Skeletal muscle tissue (tissue), 4 donors: ENCODE data around the gene ACSF3. TPM values are rescaled to one million over a fixed set of nuclear protein-coding genes. Genes with fewer than 3 reads are reported as not detected.

Experiments
- H3K27ac ChIP-seq: one replicate; pipeline ENCODE4 v1.7.0; 2013; ENCODE audit warnings: mild to moderate bottlenecking, low read depth, low read length, inconsistent platforms
- H3K27me3 ChIP-seq, 3 donors: one replicate each; pipeline ENCODE4 v1.7.0; 2013; ENCODE audit warnings: low read length in 3 of 3; ENCODE audit not compliant: control insufficient read depth in 3 of 3, insufficient read depth in 3 of 3
- H3K36me3 ChIP-seq, 3 donors: one replicate each; pipeline ENCODE4 v1.7.0; 2013; ENCODE audit warnings: low read length in 3 of 3; ENCODE audit not compliant: control insufficient read depth in 3 of 3, insufficient read depth in 3 of 3
- H3K4me1 ChIP-seq, 3 donors: one replicate each; pipeline ENCODE4 v1.7.0; 2013; ENCODE audit warnings: low read length in 3 of 3, mild to moderate bottlenecking in 3 of 3; ENCODE audit not compliant: control insufficient read depth in 3 of 3, insufficient read depth in 3 of 3
- H3K4me3 ChIP-seq, 3 donors: one replicate each; pipeline ENCODE4 v1.7.0; 2013; ENCODE audit warnings: low read length in 3 of 3
- H3K9ac ChIP-seq, 3 donors: one replicate each; pipeline ENCODE4 v1.7.0; 2013; ENCODE audit warnings: low read length in 3 of 3, mild to moderate bottlenecking in 3 of 3, moderate library complexity in 2 of 3, low read depth in 1 of 3
- H3K9me3 ChIP-seq, 3 donors: one replicate each; pipeline ENCODE4 v1.7.0; 2013; ENCODE audit warnings: low read length in 3 of 3; ENCODE audit not compliant: control insufficient read depth in 3 of 3
- total RNA-seq: library from RNA; depleted of rRNA; stranded (reverse); fragments of >200 nt; gene quantifications from one replicate; pipeline ENCODE4 v1.2.3, GENCODE V29; 2014
- donor health status: Osteomylitis.

The ACSF3 gene
- total RNA-seq, 1 donor from 2014 or later, result 12.5 TPM

DNA sequence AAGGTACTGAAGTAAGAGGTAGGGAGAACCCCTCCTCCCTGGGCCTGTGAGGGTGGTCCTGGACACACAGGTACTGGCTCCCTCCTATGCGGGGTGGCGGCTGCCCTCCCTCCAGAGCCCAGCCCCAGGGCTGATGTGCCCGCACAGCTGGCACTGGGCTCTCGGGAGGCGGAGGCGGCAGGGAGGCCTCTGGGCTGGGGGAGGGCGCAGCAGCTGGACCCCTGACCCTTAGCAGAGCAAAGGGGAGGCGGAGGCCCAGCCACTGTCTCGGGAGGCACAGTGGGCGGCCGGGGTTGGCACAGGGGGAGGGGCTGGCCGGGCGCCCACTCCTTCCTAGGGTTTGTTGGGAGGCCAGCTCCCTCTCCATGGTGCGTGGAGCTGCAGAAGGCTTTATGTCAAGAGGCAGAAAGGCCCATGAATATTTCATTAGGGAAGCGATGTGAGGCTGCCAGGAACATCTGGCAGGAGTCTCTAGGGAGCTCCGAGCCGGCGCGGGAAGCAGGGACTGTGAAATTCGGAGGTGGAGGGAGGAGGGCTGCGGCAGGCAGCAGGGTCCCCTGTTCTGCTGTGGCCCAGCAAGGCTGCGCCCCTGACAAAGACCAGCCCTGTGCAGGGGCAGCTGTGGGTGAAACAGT, 44.1 kb upstream of the ACSF3 start:
- Histone ChIP-seq H3K4me1 (peaks cover 0 to 9% (median 0%) of the 10 kb centered on the region in 3 donors), H3K36me3 (no peaks in the 10 kb centered on the region), H3K9me3 (peaks cover 0 to 2% (median 0%) of the 10 kb centered on the region in 3 donors), H3K27me3 (peaks cover 81 to 88% (median 83%) of the 10 kb centered on the region in 3 donors), H3K9ac (no peak overlapping the region), H3K27ac (no peak overlapping the region), H3K4me3 (no peak overlapping the region)

DNA sequence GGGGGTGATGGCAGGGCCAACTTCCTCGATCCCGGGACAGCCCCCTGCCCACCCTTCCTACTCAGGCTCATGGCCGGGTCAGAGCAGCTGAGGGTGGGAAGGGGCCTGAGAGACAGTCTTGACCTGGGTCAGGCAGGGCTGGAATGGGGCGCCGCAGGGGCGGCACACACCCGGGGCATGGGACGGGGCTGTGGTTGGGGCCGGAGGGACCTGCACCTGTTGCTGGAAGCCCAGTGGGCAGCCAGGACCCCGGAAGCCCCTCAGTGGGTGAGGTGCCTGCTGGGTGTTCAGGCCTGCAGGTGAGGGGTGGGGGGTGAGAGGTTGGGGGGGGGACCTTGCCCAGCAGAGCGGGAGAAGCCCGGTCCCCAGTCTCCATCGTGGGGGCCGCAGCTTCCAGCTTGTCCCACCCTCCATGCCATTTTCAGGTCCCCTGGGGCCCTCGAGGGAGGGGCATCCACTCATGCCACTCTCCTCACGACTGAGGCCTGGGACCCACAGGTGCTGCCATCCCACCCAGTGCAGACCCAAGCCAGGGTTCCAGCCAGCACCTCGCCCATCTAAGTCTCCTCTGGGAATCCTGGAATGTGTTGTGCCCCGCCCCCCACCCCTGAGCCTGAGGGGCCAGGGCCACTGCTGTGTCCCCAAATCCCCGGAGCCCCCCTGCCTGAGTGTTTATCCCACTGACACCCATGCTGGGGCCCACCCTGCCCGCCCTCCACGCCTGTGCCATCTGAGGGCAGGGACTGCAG, 43.4 kb upstream of the ACSF3 start:
- no peak overlapping the region for H3K9ac ChIP-seq
- no peaks in the 10 kb centered on the region for H3K36me3 ChIP-seq
- peaks cover 0 to 9% (median 0%) of the 10 kb centered on the region in 3 donors for H3K4me1 ChIP-seq
- no peak overlapping the region for H3K4me3 ChIP-seq
- peaks cover 79 to 86% (median 83%) of the 10 kb centered on the region in 3 donors for H3K27me3 ChIP-seq
- no peak overlapping the region for H3K27ac ChIP-seq
- H3K9me3 ChIP-seq, result peaks cover 0 to 2% (median 0%) of the 10 kb centered on the region in 3 donors

DNA sequence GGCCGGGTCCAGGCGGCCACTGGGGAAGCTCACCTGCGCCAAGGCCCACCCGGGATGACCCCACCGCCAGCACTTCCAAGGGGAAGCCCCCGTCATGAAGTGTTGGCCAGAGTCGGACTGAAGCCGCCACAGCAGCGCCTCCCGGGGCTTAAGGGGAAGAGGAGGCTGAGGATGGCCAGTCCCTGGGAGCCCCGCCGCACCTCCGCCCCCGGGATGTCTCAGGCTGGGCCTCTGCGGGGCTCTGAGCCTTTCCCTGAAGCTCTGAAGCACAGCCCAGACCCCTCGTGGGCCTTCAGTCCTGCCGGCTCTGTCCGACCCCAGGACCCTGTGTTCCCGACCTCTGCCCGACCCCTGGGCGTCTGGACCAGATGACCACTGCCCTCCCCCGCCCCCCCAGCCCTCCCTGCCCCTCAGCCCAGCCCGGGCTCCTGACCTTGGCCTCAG, 42.8 kb upstream of the ACSF3 start:
- Histone ChIP-seq H3K4me1 (peaks cover 0 to 9% (median 0%) of the 10 kb centered on the region in 3 donors), H3K4me3 (no peak overlapping the region), H3K36me3 (no peaks in the 10 kb centered on the region), H3K9ac (no peak overlapping the region), H3K27me3 (peaks cover 76 to 86% (median 85%) of the 10 kb centered on the region in 3 donors), H3K27ac (no peak overlapping the region), H3K9me3 (peaks cover 0 to under 1% (median 0%) of the 10 kb centered on the region in 3 donors)

DNA sequence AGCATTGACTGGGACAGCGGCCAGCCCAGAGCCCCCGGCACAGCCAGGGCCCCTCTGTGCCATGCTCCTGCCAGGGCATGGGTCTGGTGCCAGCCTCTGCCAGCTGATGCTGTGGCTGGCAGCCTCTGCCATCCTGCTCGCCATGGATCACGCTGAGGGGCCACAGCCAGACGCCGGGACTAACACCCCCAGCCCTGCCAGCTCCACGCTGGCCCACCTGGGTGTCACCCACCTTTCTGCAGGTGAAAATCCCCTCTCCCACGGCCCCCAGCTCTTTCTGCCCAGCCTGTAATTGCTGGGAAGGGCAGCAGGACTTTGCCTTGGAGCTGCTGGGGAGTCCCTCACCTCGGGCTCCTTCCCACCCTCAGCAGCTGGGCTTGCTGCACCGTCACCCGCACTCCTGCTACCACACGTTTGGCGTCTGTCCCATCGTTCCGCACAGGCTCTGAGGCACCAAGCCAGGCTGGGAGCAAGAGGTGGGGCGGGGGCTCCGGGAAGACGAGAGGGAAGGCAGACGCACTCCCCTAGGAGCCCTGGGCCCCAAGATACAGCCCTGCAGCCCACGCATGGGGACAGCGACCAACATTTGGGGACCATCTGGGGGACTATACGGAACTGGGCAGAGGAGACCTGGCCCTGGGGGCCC, 42.0 kb upstream of the ACSF3 start:
- H3K4me1 ChIP-seq, result peaks cover 0 to 9% (median 0%) of the 10 kb centered on the region in 3 donors

DNA sequence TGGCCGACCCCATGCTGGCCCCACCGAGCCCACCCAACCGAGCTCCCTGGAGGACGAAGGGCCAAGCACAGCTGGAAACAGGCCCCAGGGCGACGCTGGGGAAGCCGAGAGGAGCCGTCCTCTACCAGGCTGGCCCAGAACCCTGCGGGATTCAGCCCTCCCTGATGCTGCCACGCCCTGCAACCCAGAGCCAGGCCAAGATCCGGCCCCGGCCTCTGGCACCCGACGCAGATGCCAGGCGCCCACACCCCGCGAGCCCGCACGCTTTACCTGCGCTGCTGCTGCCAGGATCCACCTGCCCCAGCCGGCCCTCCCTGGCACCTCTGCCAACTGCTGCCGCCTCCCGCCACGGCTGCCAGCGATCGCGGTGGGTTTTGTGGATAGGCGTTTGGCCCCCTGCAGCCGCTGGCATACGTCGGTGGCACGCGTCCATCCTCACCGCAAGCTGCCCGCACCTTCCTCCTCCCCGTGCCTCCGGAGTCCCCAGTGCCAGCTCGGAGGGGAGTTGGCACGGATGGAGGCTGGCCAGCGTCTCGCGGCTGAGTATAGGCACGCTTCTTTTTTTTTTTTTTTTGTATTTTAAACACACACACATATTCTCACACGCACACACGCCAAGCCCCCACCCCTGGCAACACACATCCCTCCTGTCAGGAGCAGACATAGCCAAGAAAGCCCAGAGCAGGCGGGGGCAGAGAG, 41.3 kb upstream of the ACSF3 start:
- no peaks in the 10 kb centered on the region for H3K9me3 ChIP-seq
- peak overlapping the region in 1 of 3 donors; percentile 25 for H3K9ac ChIP-seq
- peaks cover 77 to 87% (median 84%) of the 10 kb centered on the region in 3 donors for H3K27me3 ChIP-seq
- H3K4me3 ChIP-seq, result peak overlapping the region in 1 of 3 donors; percentile 29
- H3K4me1 ChIP-seq, result peaks cover 0 to 9% (median 0%) of the 10 kb centered on the region in 3 donors
- no peaks in the 10 kb centered on the region for H3K36me3 ChIP-seq
- H3K27ac ChIP-seq, result no peak overlapping the region

More for the DNA sequence above, 42.0 kb upstream of the ACSF3 start:
- H3K27me3 ChIP-seq, result peaks cover 76 to 87% (median 86%) of the 10 kb centered on the region in 3 donors
- no peak overlapping the region for H3K27ac ChIP-seq
- H3K9ac ChIP-seq, result no peak overlapping the region
- no peaks in the 10 kb centered on the region for H3K9me3 ChIP-seq
- no peaks in the 10 kb centered on the region for H3K36me3 ChIP-seq
- H3K4me3 ChIP-seq, result no peak overlapping the region

DNA sequence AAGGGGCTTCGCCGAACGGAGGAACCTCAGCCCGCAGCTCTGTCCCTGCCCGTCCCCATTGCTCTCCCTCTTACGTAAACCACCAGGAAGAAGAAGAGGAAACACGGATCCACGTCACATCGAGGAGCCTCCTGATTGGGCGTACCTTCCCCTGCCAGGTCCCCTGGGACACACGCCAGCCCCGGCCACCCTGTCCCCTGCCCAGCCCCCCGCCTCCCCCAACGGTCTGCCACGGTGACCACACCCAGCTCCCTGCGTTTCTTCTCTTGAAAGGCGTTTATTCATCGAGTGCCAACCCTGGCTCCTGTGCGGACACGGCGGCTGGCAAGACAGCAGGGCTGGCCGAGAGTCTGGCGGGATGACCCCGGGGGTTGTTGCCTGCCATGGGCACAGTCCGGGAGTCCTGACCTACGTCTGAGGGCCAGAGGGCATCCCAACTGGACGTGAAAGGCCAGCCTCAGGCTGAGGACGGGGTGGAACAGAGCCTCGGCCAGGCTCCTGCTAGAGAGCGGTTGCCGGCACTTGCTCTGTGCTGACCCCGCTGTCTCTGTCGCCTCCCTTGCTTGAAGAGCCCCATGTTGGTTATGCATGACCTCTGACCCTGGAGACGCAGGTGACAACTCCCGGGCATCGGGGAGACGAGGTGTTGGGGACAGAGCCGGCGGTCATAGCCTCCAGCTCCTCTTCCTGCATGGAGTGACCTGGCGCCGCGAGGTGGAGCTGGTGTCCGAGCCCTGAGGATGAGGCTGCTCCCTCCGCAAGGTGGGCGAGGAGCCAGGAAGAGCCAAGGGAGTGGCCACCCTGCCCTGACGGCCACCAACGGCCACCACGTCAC, 40.5 kb upstream of the ACSF3 start:
- peak overlapping the region in 1 of 3 donors; percentile 29 for H3K4me3 ChIP-seq
- H3K9ac ChIP-seq, result peak overlapping the region in 1 of 3 donors; percentile 25
- no peaks in the 10 kb centered on the region for H3K36me3 ChIP-seq
- H3K4me1 ChIP-seq, result peaks cover 0 to 9% (median 0%) of the 10 kb centered on the region in 3 donors
- H3K9me3 ChIP-seq, result no peaks in the 10 kb centered on the region
- peaks cover 77 to 87% (median 83%) of the 10 kb centered on the region in 3 donors for H3K27me3 ChIP-seq
- H3K27ac ChIP-seq, result no peak overlapping the region

DNA sequence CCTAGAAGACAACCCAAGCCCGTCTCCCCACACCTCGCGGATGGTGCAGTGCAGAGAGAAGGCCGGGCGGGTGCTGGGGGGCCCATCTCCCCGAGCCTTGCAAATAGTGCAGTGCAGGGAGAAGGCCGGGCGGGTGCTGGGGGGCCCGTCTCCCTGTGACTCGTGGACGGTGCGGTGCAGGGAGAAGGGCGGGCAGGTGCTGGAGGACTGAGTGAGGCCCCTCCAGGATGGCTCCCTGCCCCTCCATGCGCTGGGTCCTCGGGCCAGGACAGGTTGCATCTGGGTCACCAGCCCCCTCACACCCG, 40.0 kb upstream of the ACSF3 start:
- Histone ChIP-seq H3K27me3 (peaks cover 76 to 88% (median 82%) of the 10 kb centered on the region in 3 donors), H3K9ac (no peak overlapping the region), H3K4me3 (no peak overlapping the region), H3K4me1 (peaks cover 0 to 9% (median 0%) of the 10 kb centered on the region in 3 donors), H3K36me3 (no peaks in the 10 kb centered on the region), H3K27ac (no peak overlapping the region), H3K9me3 (no peaks in the 10 kb centered on the region)

DNA sequence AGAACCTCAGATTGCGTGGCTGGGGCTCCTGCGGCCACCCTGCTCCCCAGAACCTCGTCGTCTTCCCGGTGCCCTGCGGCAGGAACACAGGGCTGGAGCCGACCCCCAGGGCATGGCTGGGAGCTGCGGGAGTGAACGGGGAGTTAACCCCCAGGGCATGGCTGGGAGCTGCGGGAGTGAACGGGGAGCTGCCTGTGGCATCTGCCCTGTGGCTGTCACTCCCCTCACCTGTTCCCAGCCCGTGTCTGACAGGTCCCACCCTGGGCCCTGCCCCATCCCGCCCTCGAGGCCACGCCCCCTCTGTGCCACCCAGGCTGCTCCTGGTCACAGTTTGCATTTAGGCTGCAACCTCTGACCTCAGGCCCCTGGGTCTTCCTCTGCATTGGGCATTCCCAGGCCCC, 39.4 kb upstream of the ACSF3 start:
- H3K27me3 ChIP-seq, result peaks cover 71 to 82% (median 79%) of the 10 kb centered on the region in 3 donors

DNA sequence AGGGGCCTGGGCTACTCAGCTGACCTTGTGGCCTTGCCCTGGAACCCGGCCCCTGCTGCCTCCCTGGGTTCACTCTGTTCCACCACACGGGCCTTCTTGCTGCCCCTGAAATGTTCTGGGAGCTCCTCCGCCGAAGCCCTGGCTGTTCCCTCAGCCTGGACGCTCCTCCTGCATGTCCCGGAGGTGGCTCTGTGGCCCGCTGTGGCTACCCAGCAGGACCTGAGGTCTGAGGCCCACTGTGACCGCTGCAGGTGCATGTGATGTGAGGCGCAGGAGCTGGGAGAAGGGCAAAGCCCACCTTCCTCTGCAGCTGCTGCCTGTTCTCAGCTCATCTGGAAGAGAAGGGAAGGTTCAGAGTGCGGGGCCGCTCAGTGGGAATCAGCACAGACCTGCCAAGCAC, 38.9 kb upstream of the ACSF3 start:
- Histone ChIP-seq H3K9me3 (no peaks in the 10 kb centered on the region), H3K9ac (no peak overlapping the region), H3K36me3 (no peaks in the 10 kb centered on the region), H3K27ac (no peak overlapping the region), H3K4me1 (peaks cover 0 to 9% (median 0%) of the 10 kb centered on the region in 3 donors), H3K4me3 (no peak overlapping the region), H3K27me3 (peaks cover 66 to 78% (median 75%) of the 10 kb centered on the region in 3 donors)

More for the DNA sequence above, 39.4 kb upstream of the ACSF3 start:
- H3K27ac ChIP-seq, result no peak overlapping the region
- H3K4me1 ChIP-seq, result peaks cover 0 to 9% (median 0%) of the 10 kb centered on the region in 3 donors
- no peaks in the 10 kb centered on the region for H3K9me3 ChIP-seq
- H3K36me3 ChIP-seq, result no peaks in the 10 kb centered on the region
- H3K4me3 ChIP-seq, result no peak overlapping the region
- no peak overlapping the region for H3K9ac ChIP-seq
